Measurements from ENCODE around the gene BPGM. TPM values are rescaled to one million over a fixed set of nuclear protein-coding genes. Genes with fewer than 3 reads are reported as not detected.

The BPGM gene
- polyA plus RNA-seq, 1 of the 3 experiments (the other 2 are of a cell fraction) = 12.4 TPM

GRCh38 chr7:134637934-134638719 lies 8.5 kb upstream of the BPGM start:
- Histone ChIP-seq H3F3A (replicated peaks; ENCODE audit: insufficient read depth) (no peaks in the 10 kb centered on the region), H3K4me3 (ENCODE audit: low read depth in 2 of 2, low read length in 1 of 2) (no peak overlapping the region), H4K20me1 (ENCODE audit: insufficient read depth) (no peaks in the 10 kb centered on the region), H3K27me3 (ENCODE audit: insufficient read depth) (no peaks in the 10 kb centered on the region), H3K9me2 (no peaks in the 10 kb centered on the region), H3K79me2 (ENCODE audit: insufficient read depth) (no peaks in the 10 kb centered on the region), H3K9me3 (no peaks in the 10 kb centered on the region), H2AFZ (ENCODE audit: low read depth) (no peak overlapping the region), H3K27ac (ENCODE audit: low read depth in 2 of 2, low read length in 1 of 2) (no peak overlapping the region), H3K4me2 (no peak overlapping the region), H3K9ac (no peak overlapping the region), H3K4me1 (ENCODE audit: control insufficient read depth in 1 of 2, insufficient read depth in 2 of 2, low read depth in 1 of 2, low read length in 1 of 2) (no peaks in the 10 kb centered on the region), H3K36me3 (replicated peaks in 1 of 2; ENCODE audit: control insufficient read depth in 1 of 2, insufficient read depth in 2 of 2, low read length in 1 of 2) (no peaks in the 10 kb centered on the region)
- CTCF ChIA-PET = interaction anchor here (1.3 to 1.6 kb wide), 3 partner anchors 8 to 63 kb away, joined by 4 to 7 read pairs (median 5); partner anchors contain the start of gene BPGM
- WGBS (ENCODE audit: low lambda C conversion rate) = 59% methylated on average over 7 of the region's 7 CpGs
- POLR2A ChIA-PET = no interaction called here
- no peak for DNase-seq
- TF ChIP-seq TEAD4 (IDR thresholded peaks at IDR 0.05; ENCODE audit: borderline replicate concordance, insufficient read depth) (no peak), SIN3A (IDR thresholded peaks at IDR 0.05; ENCODE audit: borderline replicate concordance, low read depth, low read length) (no peak), TCF12 (IDR thresholded peaks at IDR 0.05) (no peak), EZH2phosphoT487 (IDR thresholded peaks at IDR 0.05; ENCODE audit: borderline replicate concordance, low read depth) (no peak), PBX3 (IDR thresholded peaks at IDR 0.05) (no peak), RXRA (IDR thresholded peaks at IDR 0.05; ENCODE audit: borderline replicate concordance, low read depth) (no peak), GABPA (IDR thresholded peaks at IDR 0.05; ENCODE audit: low read depth) (no peak), ZBTB33 (IDR thresholded peaks at IDR 0.05; ENCODE audit: borderline replicate concordance, low read depth) (no peak), NFIC (IDR thresholded peaks at IDR 0.05; ENCODE audit: borderline replicate concordance) (no peak), SMC3 (IDR thresholded peaks at IDR 0.05; ENCODE audit: low read depth, low read length) (no peak), CHD2 (IDR thresholded peaks at IDR 0.05; ENCODE audit: low read length, partially characterized antibody) (no peak), RCOR1 (IDR thresholded peaks at IDR 0.05; ENCODE audit: low read length) (no peak), MEF2A (IDR thresholded peaks at IDR 0.05; ENCODE audit: borderline replicate concordance, low read depth) (no peak)
- TF ChIP-seq, protein P1, sequence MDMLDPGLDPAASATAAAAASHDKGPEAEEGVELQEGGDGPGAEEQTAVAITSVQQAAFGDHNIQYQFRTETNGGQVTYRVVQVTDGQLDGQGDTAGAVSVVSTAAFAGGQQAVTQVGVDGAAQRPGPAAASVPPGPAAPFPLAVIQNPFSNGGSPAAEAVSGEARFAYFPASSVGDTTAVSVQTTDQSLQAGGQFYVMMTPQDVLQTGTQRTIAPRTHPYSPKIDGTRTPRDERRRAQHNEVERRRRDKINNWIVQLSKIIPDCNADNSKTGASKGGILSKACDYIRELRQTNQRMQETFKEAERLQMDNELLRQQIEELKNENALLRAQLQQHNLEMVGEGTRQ (IDR thresholded peaks at IDR 0.05; ENCODE audit: borderline replicate concordance, low read depth, low read length) = no peak
- TF ChIP-seq, protein P2, sequence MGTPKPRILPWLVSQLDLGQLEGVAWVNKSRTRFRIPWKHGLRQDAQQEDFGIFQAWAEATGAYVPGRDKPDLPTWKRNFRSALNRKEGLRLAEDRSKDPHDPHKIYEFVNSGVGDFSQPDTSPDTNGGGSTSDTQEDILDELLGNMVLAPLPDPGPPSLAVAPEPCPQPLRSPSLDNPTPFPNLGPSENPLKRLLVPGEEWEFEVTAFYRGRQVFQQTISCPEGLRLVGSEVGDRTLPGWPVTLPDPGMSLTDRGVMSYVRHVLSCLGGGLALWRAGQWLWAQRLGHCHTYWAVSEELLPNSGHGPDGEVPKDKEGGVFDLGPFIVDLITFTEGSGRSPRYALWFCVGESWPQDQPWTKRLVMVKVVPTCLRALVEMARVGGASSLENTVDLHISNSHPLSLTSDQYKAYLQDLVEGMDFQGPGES (IDR thresholded peaks at IDR 0.05; ENCODE audit: low read depth, low read length) = no peak
- TF ChIP-seq, protein P3, sequence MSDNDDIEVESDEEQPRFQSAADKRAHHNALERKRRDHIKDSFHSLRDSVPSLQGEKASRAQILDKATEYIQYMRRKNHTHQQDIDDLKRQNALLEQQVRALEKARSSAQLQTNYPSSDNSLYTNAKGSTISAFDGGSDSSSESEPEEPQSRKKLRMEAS (IDR thresholded peaks at IDR 0.05; ENCODE audit: low read depth) = no peak

Measured in SK-N-SH (cell line).